Adipocyte (in vitro differentiated cells): ENCODE data around the gene PTMS.
A peak's percentile ranks its signal among the peaks of the same experiment; 100 is the strongest.

Experiments used
- DNase-seq: peaks from one replicate; pipeline ENCODE4 v3.0.0-alpha.2; 2015; ENCODE audit warnings: low read depth
- H3K27me3 ChIP-seq: replicated peaks from 2 replicates; pipeline ENCODE4 v1.7.0; 2013; ENCODE audit warnings: mild to moderate bottlenecking, low read length, moderate library complexity; ENCODE audit not compliant: control insufficient read depth, insufficient read depth
- H3K36me3 ChIP-seq: 2 replicates; pipeline ENCODE4 v1.7.0; 2013; ENCODE audit warnings: low read length, mild to moderate bottlenecking, moderate library complexity; ENCODE audit not compliant: control insufficient read depth, insufficient read depth, severe bottlenecking
- H3K4me1 ChIP-seq: 2 replicates; pipeline ENCODE4 v1.7.0; 2013; ENCODE audit warnings: mild to moderate bottlenecking, low read length, moderate library complexity; ENCODE audit not compliant: control insufficient read depth, insufficient read depth
- H3K4me3 ChIP-seq: 2 replicates; pipeline ENCODE4 v1.7.0; 2013; ENCODE audit warnings: mild to moderate bottlenecking, low read length, moderate library complexity
- H3K9ac ChIP-seq: 2 replicates; pipeline ENCODE4 v1.7.0; 2013; ENCODE audit warnings: mild to moderate bottlenecking, low read length, moderate library complexity
- H3K9me3 ChIP-seq: 2 replicates; pipeline ENCODE4 v1.7.0; 2013; ENCODE audit warnings: mild to moderate bottlenecking, low read length, moderate library complexity; ENCODE audit not compliant: control insufficient read depth

Gene PTMS

DNA sequence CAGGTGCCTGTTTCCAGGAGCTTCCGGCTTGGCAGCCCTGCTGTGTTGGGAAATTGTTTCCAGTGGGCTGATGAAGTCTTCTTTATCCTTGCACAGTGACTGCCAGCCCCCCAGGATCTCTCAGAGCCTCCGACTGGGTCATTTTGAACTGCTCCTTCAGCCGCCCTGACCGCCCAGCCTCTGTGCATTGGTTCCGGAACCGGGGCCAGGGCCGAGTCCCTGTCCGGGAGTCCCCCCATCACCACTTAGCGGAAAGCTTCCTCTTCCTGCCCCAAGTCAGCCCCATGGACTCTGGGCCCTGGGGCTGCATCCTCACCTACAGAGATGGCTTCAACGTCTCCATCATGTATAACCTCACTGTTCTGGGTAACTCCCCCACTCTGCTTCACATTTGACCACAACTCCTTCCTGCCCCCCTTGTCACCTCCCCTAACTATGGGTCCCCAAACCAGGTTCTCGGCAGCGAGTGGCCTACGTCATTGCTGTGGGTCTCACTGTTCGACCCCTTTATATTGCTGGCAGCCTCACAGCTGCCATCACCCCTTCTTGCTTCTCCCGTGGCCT is 8.4 kb downstream of the PTMS start:
- H3K36me3 ChIP-seq, result peaks cover 17% of the 10 kb centered on the region
- no peak for DNase-seq
- H3K27me3 ChIP-seq, result no peaks in the 10 kb centered on the region
- H3K9me3 ChIP-seq, result no peaks in the 10 kb centered on the region
- H3K9ac ChIP-seq, result no peak overlapping the region
- H3K4me3 ChIP-seq, result no peak overlapping the region
- H3K4me1 ChIP-seq, result peaks cover 6% of the 10 kb centered on the region

DNA sequence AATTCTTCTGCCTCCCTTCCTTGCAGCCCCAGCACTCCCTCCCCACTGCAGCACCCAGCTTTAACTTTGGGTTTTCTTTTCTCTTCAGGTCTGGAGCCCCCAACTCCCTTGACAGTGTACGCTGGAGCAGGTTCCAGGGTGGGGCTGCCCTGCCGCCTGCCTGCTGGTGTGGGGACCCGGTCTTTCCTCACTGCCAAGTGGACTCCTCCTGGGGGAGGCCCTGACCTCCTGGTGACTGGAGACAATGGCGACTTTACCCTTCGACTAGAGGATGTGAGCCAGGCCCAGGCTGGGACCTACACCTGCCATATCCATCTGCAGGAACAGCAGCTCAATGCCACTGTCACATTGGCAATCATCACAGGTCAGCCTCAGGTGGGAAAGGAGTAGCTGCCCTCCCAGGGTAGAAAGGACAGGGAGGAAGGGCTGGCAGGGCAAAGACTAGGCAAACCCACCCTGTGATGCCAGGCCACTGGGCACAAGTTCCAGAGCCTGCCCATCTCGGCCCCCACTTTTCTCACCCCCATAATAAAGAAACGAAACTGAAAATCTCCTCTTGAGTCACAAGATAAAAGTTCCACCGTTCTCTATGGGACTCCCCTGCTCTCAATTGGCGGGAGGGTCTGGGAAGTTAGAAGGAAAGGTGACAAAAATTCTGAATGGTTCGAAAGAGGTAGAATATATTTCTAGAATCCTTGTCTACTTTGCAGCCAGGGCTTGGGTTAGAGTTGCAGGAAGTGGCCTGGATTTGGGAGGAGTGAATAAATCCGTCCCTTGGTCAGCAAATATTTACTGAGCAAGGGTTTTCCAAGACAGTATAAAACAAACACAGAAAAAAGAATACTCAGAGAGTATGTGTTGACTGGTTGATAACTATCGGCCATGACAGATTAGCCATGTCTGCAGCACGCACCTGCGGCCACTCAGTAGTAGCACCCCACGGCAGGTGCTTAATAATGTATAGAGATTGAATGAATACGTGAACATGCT is 9.3 kb downstream of the PTMS start:
- DNase-seq, result no peak
- Histone ChIP-seq H3K9ac (no peak overlapping the region), H3K36me3 (peaks cover 8% of the 10 kb centered on the region), H3K4me1 (peaks cover 6% of the 10 kb centered on the region), H3K27me3 (no peaks in the 10 kb centered on the region), H3K9me3 (no peaks in the 10 kb centered on the region), H3K4me3 (no peak overlapping the region)

DNA sequence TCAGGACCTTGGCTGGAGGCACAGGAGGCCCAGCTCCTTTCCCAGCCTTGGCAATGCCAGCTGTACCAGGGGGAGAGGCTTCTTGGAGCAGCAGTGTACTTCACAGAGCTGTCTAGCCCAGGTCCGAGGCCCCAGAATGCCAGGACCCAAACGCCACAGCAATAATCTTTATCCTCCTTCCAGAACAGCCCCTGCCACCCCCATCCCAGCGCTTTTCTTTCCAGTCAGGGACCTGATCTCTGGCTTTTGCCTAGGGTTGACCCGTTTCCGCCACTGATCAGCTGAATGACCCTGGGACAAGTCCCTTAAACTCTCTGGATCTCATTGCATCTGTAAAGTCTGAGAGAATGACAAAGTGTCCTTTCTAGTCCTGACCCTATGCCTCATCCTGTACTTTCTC is 11.2 kb downstream of the PTMS start:
- no peak overlapping the region for H3K4me3 ChIP-seq
- peaks cover 4% of the 10 kb centered on the region for H3K27me3 ChIP-seq
- peaks cover 6% of the 10 kb centered on the region for H3K4me1 ChIP-seq
- no peaks in the 10 kb centered on the region for H3K9me3 ChIP-seq
- no peak overlapping the region for H3K9ac ChIP-seq
- no peak for DNase-seq
- H3K36me3 ChIP-seq, result no peaks in the 10 kb centered on the region

DNA sequence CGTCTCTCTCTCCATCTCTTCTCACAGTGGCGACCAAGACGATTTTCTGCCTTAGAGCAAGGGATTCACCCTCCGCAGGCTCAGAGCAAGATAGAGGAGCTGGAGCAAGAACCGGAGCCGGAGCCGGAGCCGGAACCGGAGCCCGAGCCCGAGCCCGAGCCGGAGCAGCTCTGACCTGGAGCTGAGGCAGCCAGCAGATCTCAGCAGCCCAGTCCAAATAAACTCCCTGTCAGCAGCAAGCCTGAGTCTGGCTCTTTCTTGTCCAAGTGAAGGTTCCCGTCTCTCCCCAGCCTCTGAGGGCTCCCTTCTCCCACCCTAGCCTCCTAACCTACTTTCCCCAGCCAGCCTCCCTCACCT is 12.0 kb downstream of the PTMS start:
- H3K4me3 ChIP-seq, result peak overlapping the region; percentile 75

DNA sequence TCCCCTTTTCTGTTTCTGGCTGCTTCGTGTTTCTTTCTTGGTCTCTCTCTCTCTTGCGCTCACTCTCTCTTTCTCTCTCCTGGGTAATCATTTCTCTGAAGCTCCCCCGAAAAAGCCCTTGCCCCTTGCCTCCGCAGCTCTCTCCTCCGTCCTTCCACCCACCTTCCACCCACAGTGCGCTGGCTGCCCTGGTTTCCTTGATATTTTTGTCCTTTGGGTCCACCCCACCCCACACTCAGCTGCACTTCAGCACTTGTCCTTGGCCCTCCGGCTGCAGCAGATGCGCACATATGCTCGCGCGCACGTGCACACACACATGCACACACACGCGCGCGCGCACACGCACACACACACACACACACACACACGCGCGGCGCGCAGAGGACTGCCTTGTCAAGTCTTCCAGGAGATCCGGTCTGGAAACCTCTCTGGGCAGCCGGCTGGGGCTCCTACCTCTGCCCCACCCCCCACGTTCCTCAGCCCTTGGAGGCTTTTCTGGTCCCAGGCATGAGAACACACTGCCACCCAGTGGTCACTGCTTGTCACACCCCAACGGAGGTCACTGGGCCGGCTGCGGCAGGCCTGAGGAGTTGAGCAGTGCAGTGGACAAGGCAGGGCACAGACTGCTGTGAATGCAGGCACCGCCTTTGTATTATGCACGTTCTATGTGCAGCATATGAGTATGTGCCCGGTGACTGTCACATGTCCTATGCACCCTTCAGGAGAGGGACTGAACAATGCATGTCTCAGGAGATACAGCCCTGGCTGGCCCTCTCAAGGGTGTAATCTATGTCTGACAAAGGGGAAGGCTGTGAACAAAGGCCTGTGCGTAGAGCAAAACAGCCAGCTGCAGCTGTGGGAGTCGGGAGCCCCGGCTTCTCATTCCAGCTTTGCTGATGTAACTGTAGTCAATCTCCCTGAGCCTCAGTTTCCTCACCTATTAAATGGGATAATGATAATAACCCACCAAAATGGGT is 12.7 kb downstream of the PTMS start:
- DNase-seq, result peak; percentile 98
- peak overlapping the region; percentile 60 for H3K9ac ChIP-seq
- H3K4me3 ChIP-seq, result peak overlapping the region; percentile 75
- H3K36me3 ChIP-seq, result no peaks in the 10 kb centered on the region
- no peaks in the 10 kb centered on the region for H3K9me3 ChIP-seq
- peaks cover 6% of the 10 kb centered on the region for H3K4me1 ChIP-seq
- peaks cover 8% of the 10 kb centered on the region for H3K27me3 ChIP-seq

More for the DNA sequence above, 12.0 kb downstream of the PTMS start:
- Histone ChIP-seq H3K4me1 (peaks cover 6% of the 10 kb centered on the region), H3K9ac (peak overlapping the region; percentile 60), H3K27me3 (peaks cover 8% of the 10 kb centered on the region), H3K9me3 (no peaks in the 10 kb centered on the region), H3K36me3 (no peaks in the 10 kb centered on the region)
- peak; percentile 50 for DNase-seq

DNA sequence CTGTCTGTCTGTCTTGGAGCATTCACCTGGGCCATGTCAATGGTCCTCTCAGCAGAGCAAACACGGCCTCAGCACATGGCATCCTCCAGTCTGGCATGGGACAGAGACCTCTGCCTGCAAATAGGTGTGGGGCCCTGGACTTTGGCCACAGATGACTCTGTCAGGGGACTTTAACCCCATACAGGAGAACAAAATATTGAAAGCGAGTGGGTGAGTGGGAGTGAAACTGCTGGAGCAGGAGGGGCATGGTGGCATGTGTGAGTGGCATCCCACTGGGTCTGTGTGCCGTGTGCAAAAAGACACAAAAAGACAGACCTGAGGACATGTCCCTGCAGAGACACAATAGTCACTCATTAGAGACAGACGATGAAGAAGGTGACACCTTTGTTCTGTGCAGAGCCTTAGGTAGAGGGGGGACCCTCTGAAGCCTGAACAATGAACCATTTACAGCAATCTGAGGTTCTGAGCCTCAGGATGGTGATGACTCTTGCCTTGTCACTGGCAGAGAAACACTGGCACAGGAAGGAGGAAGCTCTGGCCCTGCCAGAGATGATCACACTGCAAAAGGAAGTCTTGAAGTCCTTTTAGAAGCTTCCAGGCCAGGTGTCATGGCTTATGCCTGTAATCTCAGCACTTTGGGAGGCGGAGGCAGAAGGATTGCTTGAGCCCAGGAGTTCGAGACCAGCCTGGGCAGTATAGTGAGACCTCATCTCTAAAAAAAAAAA is 13.7 kb downstream of the PTMS start:
- H3K9ac ChIP-seq, result no peak overlapping the region
- H3K4me1 ChIP-seq, result peaks cover 6% of the 10 kb centered on the region
- H3K4me3 ChIP-seq, result no peak overlapping the region
- peaks cover 8% of the 10 kb centered on the region for H3K27me3 ChIP-seq
- no peaks in the 10 kb centered on the region for H3K36me3 ChIP-seq
- DNase-seq, result no peak
- H3K9me3 ChIP-seq, result no peaks in the 10 kb centered on the region

DNA sequence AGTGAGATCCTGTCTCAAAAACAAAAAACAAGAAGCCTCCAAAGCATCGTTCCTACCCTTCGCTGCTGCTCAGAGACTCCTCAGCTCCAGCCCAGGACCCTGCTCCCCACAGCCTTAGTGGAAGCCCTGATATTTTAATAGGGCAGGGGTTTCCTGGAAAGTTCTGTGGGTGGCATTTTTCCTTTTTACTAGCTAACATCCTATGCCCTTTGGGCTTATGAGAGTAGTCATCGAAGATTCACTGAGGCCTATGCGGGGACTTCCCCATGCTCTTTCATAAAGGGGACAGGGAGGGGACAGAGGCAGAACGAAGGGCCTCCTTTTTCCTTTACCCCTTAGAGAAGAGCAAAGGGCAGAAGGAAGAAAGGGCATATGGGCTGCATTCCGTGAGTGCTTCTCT is 14.4 kb downstream of the PTMS start:
- Histone ChIP-seq H3K4me1 (peaks cover 6% of the 10 kb centered on the region), H3K9ac (no peak overlapping the region), H3K4me3 (no peak overlapping the region), H3K27me3 (peaks cover 8% of the 10 kb centered on the region), H3K9me3 (no peaks in the 10 kb centered on the region), H3K36me3 (no peaks in the 10 kb centered on the region)
- DNase-seq, result no peak

DNA sequence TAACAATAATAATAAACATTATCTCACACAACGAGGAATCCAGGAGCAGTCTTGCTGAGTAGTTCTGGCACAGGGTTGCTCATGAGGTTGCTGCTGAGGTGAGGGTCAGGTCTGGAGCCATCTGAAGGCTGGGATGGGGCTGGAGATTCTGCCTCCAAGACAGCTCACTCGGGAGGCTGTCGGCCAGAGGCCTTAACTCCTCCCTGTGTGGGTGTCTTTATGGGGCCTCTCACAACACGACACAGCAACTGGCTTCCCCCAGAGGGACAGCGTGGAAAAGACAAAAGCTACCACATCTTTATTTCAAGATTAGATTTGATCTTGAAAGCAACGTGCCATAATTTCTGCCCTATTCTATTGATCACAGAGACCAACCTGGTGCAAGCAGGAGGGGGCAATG is 16.0 kb downstream of the PTMS start:
- Histone ChIP-seq H3K4me3 (no peak overlapping the region), H3K27me3 (peaks cover 8% of the 10 kb centered on the region), H3K4me1 (peaks cover 6% of the 10 kb centered on the region), H3K36me3 (no peaks in the 10 kb centered on the region), H3K9me3 (no peaks in the 10 kb centered on the region), H3K9ac (no peak overlapping the region)
- no peak for DNase-seq

DNA sequence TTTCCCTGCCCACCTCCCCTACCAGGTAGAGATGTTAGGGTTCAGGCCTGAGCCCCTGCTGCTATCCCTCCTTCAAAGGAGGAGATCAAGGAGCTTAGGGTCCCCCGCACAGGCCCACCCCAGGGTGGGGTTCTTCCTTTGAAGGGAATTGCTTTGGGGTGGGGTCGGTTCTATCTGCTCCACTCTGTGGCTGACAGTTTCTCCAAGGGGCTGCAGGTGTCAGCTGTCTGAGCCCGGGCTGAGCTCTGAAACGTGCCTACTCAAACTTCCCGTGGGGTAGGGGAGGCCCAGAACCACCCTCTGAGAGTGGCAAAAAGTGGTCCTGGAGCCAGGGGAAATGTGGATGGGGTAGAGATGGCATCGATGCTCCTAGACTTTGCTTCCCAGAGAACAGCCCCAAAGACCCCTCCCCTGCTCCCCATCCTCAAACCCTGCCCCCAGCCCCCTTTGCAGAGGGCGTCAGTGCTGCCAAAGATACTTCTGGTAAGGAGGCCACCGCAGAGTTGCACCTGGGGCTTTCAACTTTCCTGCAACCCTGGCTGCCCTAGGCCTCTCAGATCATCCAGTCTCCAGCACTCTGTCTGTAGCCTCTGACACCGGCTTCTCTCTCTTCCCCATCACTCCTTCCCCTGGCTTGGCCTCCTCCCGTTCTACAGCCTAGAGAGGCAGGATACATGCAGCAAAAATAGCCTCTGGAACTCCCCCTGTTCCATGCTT is 16.8 kb downstream of the PTMS start:
- H3K9me3 ChIP-seq, result no peaks in the 10 kb centered on the region
- no peaks in the 10 kb centered on the region for H3K36me3 ChIP-seq
- H3K27me3 ChIP-seq, result peaks cover 8% of the 10 kb centered on the region
- H3K4me3 ChIP-seq, result no peak overlapping the region
- H3K4me1 ChIP-seq, result peaks cover 6% of the 10 kb centered on the region
- no peak overlapping the region for H3K9ac ChIP-seq
- DNase-seq, result no peak

DNA sequence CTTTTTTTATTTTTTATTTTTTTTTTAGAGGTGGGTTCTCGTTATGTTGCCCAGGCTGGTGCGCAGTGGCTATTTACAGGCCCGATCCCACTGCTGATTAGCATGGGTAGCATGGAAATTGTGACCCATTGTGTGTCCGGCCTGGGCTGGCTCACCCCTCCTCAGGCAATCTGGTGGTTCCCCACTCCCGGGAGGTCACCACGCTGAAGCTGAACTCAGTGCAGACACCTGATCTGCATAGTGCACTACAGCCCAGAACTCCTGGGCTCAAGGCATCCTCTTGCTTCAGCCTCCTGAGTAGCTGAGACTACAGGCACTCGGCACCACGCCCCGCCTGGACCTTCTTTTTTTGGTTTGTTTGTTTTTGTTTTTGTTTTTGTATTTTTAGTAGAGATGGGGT is 17.7 kb downstream of the PTMS start:
- Histone ChIP-seq H3K27me3 (peaks cover 8% of the 10 kb centered on the region), H3K4me1 (no peaks in the 10 kb centered on the region), H3K9ac (no peak overlapping the region), H3K36me3 (no peaks in the 10 kb centered on the region), H3K9me3 (no peaks in the 10 kb centered on the region), H3K4me3 (no peak overlapping the region)
- DNase-seq, result no peak
